ENCODE data around the gene OR4D2.

The OR4D2 gene

DNA sequence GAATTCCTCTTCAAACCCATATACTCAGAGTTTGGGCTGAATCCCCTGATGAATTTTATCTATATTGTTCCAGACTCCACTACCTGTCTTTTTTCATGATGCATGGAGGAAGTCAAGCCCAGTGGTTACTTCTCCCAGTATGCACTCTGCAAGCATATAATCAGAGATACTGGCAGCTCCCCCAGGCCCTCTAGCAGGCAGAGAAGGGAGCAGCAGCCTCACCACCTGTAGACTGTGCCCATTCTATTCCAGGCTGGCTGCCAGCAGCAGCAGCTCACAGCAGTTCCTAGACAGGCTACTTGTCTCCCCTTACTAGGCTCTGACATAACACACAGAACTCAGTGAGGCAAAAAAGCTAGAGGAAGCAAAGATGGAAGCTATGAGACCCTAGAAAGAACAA lies 48.9 kb downstream of the OR4D2 start:
- no peak for DNase-seq (ENCODE audit: low spot score)
- TF ChIP-seq CTCF (conservative IDR thresholded peaks at IDR 0.05; ENCODE audit: low read depth): no peak
- H3K27ac ChIP-seq: no peak overlapping the region
- ChIA-PET POLR2A (ENCODE audit: low non-redundant PET) (interaction anchor here (0.5 kb wide), 1 partner anchor 198 kb away, joined by 4 read pairs; no protein-coding TSS in a partner anchor), CTCF (interaction anchor here (0.6 to 1.5 kb wide), 3 partner anchors 16 to 716 kb away, joined by 3 to 4 read pairs (median 4); no protein-coding TSS in a partner anchor)

DNA sequence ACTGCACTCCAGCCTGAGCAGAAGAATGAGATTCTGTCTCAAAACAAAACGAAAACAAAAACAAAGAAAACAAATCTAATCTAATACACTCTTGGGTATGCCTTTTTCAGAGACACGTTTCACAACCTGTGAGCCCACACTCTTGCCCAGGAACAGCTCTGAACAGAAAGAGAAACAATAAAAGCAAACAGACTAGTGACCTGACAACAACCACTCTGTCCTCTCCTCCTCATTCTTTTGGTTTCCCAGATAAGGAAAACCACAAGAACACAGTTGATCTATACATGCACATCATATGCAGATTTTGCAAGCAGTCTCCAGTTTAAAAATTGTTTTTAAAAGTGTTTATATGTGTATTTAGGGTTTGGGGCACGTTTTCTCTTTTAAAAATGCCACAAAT lies 51.0 kb downstream of the OR4D2 start:
- CTCF ChIA-PET: interaction anchor here (0.6 to 0.9 kb wide), 2 partner anchors 121 to 564 kb away, joined by 4 read pairs; no protein-coding TSS in a partner anchor
- no peak for DNase-seq (ENCODE audit: low spot score)
- no peak overlapping the region for H3K27ac ChIP-seq
- POLR2A ChIA-PET (ENCODE audit: low non-redundant PET): no interaction called here
- no peak for TF ChIP-seq CTCF (conservative IDR thresholded peaks at IDR 0.05; ENCODE audit: low read depth)

DNA sequence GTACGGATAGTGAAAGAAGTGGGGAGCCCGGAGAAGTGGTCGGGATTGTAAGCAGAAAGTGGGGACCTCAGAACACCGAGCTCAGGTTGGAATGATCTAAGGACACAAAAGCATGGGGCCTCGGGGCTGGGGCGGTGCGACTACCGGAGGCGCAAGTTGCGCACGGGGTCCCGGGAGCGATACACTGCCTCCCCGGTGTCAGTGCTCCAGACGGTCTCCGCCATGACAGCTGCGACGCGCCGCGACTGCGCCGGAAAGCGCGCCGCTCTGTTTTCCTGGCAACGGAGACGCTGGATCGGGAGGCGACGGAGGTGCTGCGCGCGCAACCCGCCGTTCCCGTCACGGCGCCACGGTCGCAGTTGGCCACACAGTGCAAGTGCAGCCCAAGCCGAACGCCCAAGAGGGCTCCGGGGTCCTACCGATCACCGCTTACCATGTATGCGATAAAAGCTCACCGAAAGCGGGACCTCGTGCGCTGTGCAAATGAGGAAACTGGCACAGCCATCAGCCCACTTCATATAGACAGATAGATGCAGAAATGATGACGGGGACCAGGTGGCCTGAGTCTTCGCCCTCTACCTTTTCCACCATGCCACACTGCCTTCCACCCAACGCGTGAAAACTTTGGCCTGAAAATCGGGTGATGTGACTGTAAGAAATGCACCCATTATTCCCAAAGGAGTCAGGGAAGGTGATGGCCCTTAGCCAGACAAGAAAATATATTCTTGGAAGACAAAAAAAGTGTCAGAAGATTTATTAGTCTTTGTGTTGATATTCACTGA lies 52.4 kb downstream of the OR4D2 start, which contains the start of gene MKS1:
TSS of gene MKS1 (minus strand) at position 249 of the 782 bp plus-strand sequence. CDS start at position 224, 25 bp downstream.
- ChIA-PET CTCF (interaction anchor here (0.6 to 1.7 kb wide), 7 partner anchors 9 to 187 kb away, joined by 3 to 6 read pairs (median 3); no protein-coding TSS in a partner anchor), POLR2A (ENCODE audit: low non-redundant PET) (no interaction called here)
- H3K27ac ChIP-seq: peak within 1 kb of the TSS; percentile 66
- peak; percentile 72 for TF ChIP-seq CTCF (conservative IDR thresholded peaks at IDR 0.05; ENCODE audit: low read depth)
- DNase-seq (ENCODE audit: low spot score): peak; percentile 98

- DNase-seq (ENCODE audit: low spot score): peak; percentile 5
- CTCF ChIA-PET: interaction anchor here (0.6 to 1.7 kb wide), 4 partner anchors 9 to 51 kb away, joined by 3 to 6 read pairs (median 4); no protein-coding TSS in a partner anchor
- POLR2A ChIA-PET (ENCODE audit: low non-redundant PET): no interaction called here
- no peak overlapping the region for H3K27ac ChIP-seq
- no peak for TF ChIP-seq CTCF (conservative IDR thresholded peaks at IDR 0.05; ENCODE audit: low read depth)
These were observed 53.0 kb downstream of the OR4D2 start for GRCh38 chr17:58219789-58220183.

All from RWPE1 (cell line).